HCT116 (cell line): ENCODE results near the gene SLC5A3. TPM values are rescaled to one million over a fixed set of nuclear protein-coding genes. Genes with fewer than 3 reads are reported as not detected.

Experiments
- ATAC-seq: fragments of 200-7000 bp; cut with Tn5 transposase; 2 replicates; pipeline ENCODE4 v1.9.1; 2020; ENCODE audit warnings: mild to moderate bottlenecking, moderate library complexity
- BruUV-seq: library from RNA; stranded (reverse); fragments of 400-500 nt; replicated peaks from 2 replicates; lab custom pipeline; 2021; lab: Mats Ljungman, UMichigan
- CTCF ChIA-PET: fragments of 300-600 bp; sonication (Branson Sonifier 250); formaldehyde crosslinking; loops from one replicate; lab custom pipeline; 2021; ENCODE audit warnings: antibody characterized with exemption; lab: Charles Lee
- POLR2A ChIA-PET: fragments of 300-600, 350-600 bp; sonication (Branson Sonifier 250); formaldehyde crosslinking; loops from one replicate; lab custom pipeline; 2021; ENCODE audit warnings: antibody characterized with exemption; lab: Charles Lee
- RAD21 ChIA-PET, 2 experiments: fragments of 300-600 bp; sonication (Branson Sonifier 250); formaldehyde crosslinking; loops; one replicate each; lab custom pipeline; 2023; ENCODE audit warnings: low total read pairs in 2 of 2; ENCODE audit not compliant: uncharacterized antibody in 2 of 2, unreplicated experiment in 2 of 2, low non-redundant PET in 1 of 2; lab: Charles Lee
- DNase-seq: peaks from one replicate; pipeline ENCODE4 v3.0.0-alpha.2; 2010; ENCODE audit warnings: low read depth, low spot score
- H2AFZ ChIP-seq: fragments of 200-600 bp; shearing (Covaris generic), sonication (generic); 2 replicates; pipeline ENCODE4 v1.6.1; 2017; ENCODE audit warnings: low read depth, mixed run types, mixed read lengths, antibody characterized with exemption, low read length; ENCODE audit not compliant: poor library complexity, severe bottlenecking
- H3K27ac ChIP-seq: 2 replicates; pipeline ENCODE4 v1.5.1; 2012; ENCODE audit warnings: low read depth, low read length
- H3K27me3 ChIP-seq: fragments of 200-600 bp; sonication (generic); 2 replicates; pipeline ENCODE4 v1.6.1; 2016; ENCODE audit warnings: mixed run types, low read length, mixed read lengths; ENCODE audit not compliant: insufficient read depth
- H3K36me3 ChIP-seq, 2 experiments: fragments of 200-500 bp in 1 of 2; fragments of 200-600 bp in 1 of 2; sonication (Bioruptor generic) in 1 of 2; sonication (generic) in 1 of 2; 2 replicates each; pipeline versions ENCODE4 v1.5.1 to v1.6.1; 2014 to 2016; ENCODE audit warnings: low read length in 2 of 2, inconsistent platforms in 1 of 2, mixed read lengths in 1 of 2, mixed run types in 1 of 2; ENCODE audit not compliant: insufficient read depth in 2 of 2, control insufficient read depth in 1 of 2
- H3K4me1 ChIP-seq, 2 experiments: fragments of 200-600 bp in 1 of 2; sonication (generic) in 1 of 2; 2 replicates each; pipeline versions ENCODE4 v1.5.1 to v1.6.1; 2012 to 2017; ENCODE audit warnings: low read length in 2 of 2, inconsistent platforms in 1 of 2, mild to moderate bottlenecking in 1 of 2, mixed read lengths in 1 of 2, mixed run types in 1 of 2, moderate library complexity in 1 of 2; ENCODE audit not compliant: insufficient read depth in 2 of 2, control insufficient read depth in 1 of 2
- H3K4me2 ChIP-seq: fragments of 200-600 bp; sonication (generic); 2 replicates; pipeline ENCODE4 v1.6.1; 2017; ENCODE audit warnings: mixed run types, low read length, mixed read lengths
- H3K4me3 ChIP-seq, 2 experiments: fragments of 200-600 bp in 1 of 2; sonication (generic) in 1 of 2; replicated peaks in 1 of 2; 2 replicates each; pipeline ENCODE4 v1.5.1; 2011 to 2016; ENCODE audit warnings: low read length in 2 of 2, control low read depth in 1 of 2, low read depth in 1 of 2, mild to moderate bottlenecking in 1 of 2, mixed read lengths in 1 of 2, mixed run types in 1 of 2
- H3K79me2 ChIP-seq: fragments of 200-600 bp; sonication (generic); 2 replicates; pipeline ENCODE4 v1.6.1; 2017; ENCODE audit warnings: mild to moderate bottlenecking, mixed run types, low read length, moderate library complexity, mixed read lengths; ENCODE audit not compliant: insufficient read depth
- H3K9ac ChIP-seq: fragments of 200-600 bp; sonication (generic); 2 replicates; pipeline ENCODE4 v1.6.1; 2016; ENCODE audit warnings: low read length, mixed read lengths
- H3K9me2 ChIP-seq: fragments of 200-600 bp; sonication (generic), shearing (Covaris generic); 2 replicates; pipeline ENCODE4 v1.6.1; 2017; ENCODE audit warnings: mixed run types, mild to moderate bottlenecking, moderate library complexity; ENCODE audit not compliant: insufficient read depth
- H3K9me3 ChIP-seq, 2 experiments: fragments of 200-500 bp in 1 of 2; fragments of 200-600 bp in 1 of 2; sonication (Bioruptor generic) in 1 of 2; sonication (generic) in 1 of 2; 2 replicates each; pipeline ENCODE4 v1.6.1; 2014 to 2017; ENCODE audit warnings: low read length in 2 of 2, mixed read lengths in 2 of 2, inconsistent platforms in 1 of 2, low read depth in 1 of 2, mild to moderate bottlenecking in 1 of 2, mixed run types in 1 of 2, moderate library complexity in 1 of 2; ENCODE audit not compliant: control insufficient read depth in 1 of 2, insufficient read depth in 1 of 2
- H4K20me1 ChIP-seq: fragments of 200-600 bp; sonication (generic), shearing (Covaris generic); 2 replicates; pipeline ENCODE4 v1.6.1; 2017; ENCODE audit warnings: mixed run types, mild to moderate bottlenecking, moderate library complexity; ENCODE audit not compliant: insufficient read depth
- ELF1 ChIP-seq: IDR thresholded peaks from 2 replicates; pipeline ENCODE4 v1.6.1; 2012; ENCODE audit warnings: low read depth, borderline replicate concordance
- EZH2phosphoT487 ChIP-seq: fragments of 200-600 bp; IDR thresholded peaks from 2 replicates; pipeline ENCODE4 v1.6.1; 2018; ENCODE audit warnings: antibody characterized with exemption, borderline replicate concordance
- POLR2A ChIP-seq: IDR thresholded peaks from 2 replicates; pipeline ENCODE4 v1.7.0; 2011; ENCODE audit warnings: borderline replicate concordance; ENCODE audit not compliant: insufficient read depth, insufficient read length; ENCODE audit errors: extremely low read depth
- SIN3A ChIP-seq: IDR thresholded peaks from 2 replicates; pipeline ENCODE4 v1.6.1; 2012; ENCODE audit warnings: low read depth
- SP1 ChIP-seq: IDR thresholded peaks from 2 replicates; pipeline ENCODE4 v1.6.1; 2012; ENCODE audit warnings: low read depth
- SRF ChIP-seq: IDR thresholded peaks from 2 replicates; pipeline ENCODE4 v1.6.1; 2012; ENCODE audit warnings: low read depth
- TCF7L2 ChIP-seq: IDR thresholded peaks from 2 replicates; pipeline ENCODE4 v1.7.0; 2011; ENCODE audit warnings: borderline replicate concordance, inconsistent platforms; ENCODE audit not compliant: insufficient read depth, insufficient read length; ENCODE audit errors: extremely low read depth
- YY1 ChIP-seq: IDR thresholded peaks from 2 replicates; pipeline ENCODE4 v1.6.1; 2011; ENCODE audit warnings: low read length, low read depth, moderate library complexity, mild to moderate bottlenecking; ENCODE audit not compliant: insufficient replicate concordance; ENCODE audit errors: extremely low read depth
- ZFX ChIP-seq: fragments of 450-650 bp; IDR thresholded peaks from 2 replicates; pipeline ENCODE4 v1.6.1; 2017
- ZNF274 ChIP-seq: fragments of 200-500 bp; sonication (Bioruptor generic); IDR thresholded peaks from 2 replicates; pipeline ENCODE4 v1.6.1; 2014; ENCODE audit warnings: mild to moderate bottlenecking, low read depth, low read length, inconsistent platforms
- intact Hi-C: fragments of 100-400 bp; cut with micrococcal nuclease; formaldehyde crosslinking; loops from 2 replicates; pipeline ENCODE4 v1.10.0; 2022
- total RNA-seq: library from RNA; stranded (reverse); gene quantifications from one replicate; pipeline ENCODE4 v1.2.1, GENCODE V29; 2021; ENCODE audit not compliant: unreplicated experiment
- TF ChIP-seq, protein P1 (sequence below): IDR thresholded peaks from 2 replicates; pipeline ENCODE4 v1.6.1; 2011; ENCODE audit warnings: mild to moderate bottlenecking, low read length, moderate library complexity; ENCODE audit not compliant: insufficient replicate concordance; ENCODE audit errors: extremely low read depth
- TF ChIP-seq, protein P2 (sequence below), 3 experiments: fragments of 200-600 bp in 1 of 3; sonication (generic) in 1 of 3; IDR thresholded peaks in 2 of 3; conservative IDR thresholded peaks in 1 of 3; 2 replicates each; pipeline ENCODE4 v1.5.1; 2012 to 2017; ENCODE audit warnings: low read depth in 2 of 3, low read length in 2 of 3, antibody characterized with exemption in 1 of 3, borderline replicate concordance in 1 of 3, control low read depth in 1 of 3, mild to moderate bottlenecking in 1 of 3, mixed read lengths in 1 of 3, mixed run types in 1 of 3, moderate library complexity in 1 of 3; ENCODE audit not compliant: insufficient read depth in 1 of 3
- TF ChIP-seq, protein P3 (sequence below): IDR thresholded peaks from 2 replicates; pipeline ENCODE4 v1.6.1; 2012

The SLC5A3 gene
- total RNA-seq, 1 experiment from 2014 or later = 11.8 TPM

DNA sequence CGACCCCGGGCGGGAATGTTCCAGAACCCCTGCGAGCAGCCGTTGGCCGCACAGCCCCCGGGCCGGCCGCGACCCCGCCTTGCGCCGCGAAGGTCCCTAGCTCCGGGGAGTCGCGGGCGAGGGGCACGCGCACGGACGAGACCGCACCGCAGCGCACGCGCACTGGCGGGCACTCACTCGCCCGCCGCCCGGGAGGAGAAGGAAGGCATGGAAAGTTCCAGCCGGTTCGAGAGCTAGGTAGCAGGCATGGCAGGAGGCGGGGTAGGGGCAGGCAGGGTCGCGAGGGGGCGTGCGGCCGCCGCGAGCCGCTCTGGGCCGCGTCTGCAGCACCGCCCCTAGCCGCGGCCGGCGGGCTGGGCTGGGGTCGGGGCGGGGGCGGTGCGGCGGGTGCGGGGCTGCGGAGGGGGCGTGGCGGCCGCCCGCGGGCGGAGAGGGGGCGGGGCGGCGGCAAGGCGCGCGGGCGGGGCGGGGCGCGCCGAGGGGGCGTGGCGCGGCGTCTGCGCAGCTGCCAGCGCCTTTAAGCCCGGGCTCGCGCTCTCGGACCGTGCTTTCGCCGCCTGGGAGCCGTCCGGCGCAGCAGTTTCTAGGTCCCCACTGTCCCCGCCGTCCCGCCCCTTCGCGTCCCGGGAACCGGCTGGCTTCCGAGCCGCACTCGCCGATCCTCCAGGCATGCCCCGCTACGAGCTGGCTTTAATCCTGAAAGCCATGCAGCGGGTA, at the start of gene SLC5A3, which contains the start of gene MRPS6 (continued):
- TF ChIP-seq, protein P1, sequence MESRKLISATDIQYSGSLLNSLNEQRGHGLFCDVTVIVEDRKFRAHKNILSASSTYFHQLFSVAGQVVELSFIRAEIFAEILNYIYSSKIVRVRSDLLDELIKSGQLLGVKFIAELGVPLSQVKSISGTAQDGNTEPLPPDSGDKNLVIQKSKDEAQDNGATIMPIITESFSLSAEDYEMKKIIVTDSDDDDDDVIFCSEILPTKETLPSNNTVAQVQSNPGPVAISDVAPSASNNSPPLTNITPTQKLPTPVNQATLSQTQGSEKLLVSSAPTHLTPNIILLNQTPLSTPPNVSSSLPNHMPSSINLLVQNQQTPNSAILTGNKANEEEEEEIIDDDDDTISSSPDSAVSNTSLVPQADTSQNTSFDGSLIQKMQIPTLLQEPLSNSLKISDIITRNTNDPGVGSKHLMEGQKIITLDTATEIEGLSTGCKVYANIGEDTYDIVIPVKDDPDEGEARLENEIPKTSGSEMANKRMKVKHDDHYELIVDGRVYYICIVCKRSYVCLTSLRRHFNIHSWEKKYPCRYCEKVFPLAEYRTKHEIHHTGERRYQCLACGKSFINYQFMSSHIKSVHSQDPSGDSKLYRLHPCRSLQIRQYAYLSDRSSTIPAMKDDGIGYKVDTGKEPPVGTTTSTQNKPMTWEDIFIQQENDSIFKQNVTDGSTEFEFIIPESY = no peak
- no peak for TF ChIP-seq EZH2phosphoT487

DNA sequence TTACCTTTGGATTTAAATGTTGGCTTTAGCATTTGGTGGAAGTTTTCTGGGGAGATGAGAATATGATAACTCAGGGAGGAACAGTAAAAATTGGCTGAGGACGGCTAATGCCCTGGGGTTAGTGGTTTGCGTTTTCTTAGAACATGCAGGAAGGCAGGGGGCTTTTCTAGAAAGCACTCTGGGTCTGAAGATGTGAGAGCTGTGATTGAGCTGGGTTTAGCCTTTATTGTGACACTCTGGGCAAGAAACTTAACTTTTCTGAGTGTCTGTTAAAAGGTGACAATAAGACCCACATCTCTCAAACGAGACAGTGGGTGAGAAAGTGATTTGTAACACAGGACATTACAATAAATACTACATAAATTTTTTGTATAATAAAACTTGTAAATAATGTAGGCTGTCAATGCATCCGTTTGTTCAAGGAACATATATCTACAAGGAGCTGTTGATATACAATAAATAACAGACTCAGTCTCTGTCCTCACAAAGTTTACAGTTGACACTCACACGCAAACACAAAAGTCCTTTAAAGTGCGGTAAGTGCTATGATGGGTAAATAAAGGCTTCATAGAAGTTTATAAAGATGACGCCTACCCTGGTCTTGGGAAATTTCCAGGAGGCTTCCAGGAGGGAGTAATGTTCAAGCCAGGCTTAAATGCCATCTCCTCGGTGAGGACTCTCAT, 49.5 kb upstream of the SLC5A3 start:
- CTCF ChIA-PET = no interaction called here
- Histone ChIP-seq H2AFZ (no peak overlapping the region), H3K36me3 (no peaks in the 10 kb centered on the region), H3K4me1 (peaks cover 11 to 15% of the 10 kb centered on the region in 2 experiments), H3K9me3 (peaks cover 0 to 7% of the 10 kb centered on the region in 2 experiments; a peak in 1 of 4 replicates), H3K9me2 (no peaks in the 10 kb centered on the region), H3K4me2 (no peak overlapping the region), H3K9ac (no peak overlapping the region), H3K27me3 (no peaks in the 10 kb centered on the region), H3K27ac (no peak overlapping the region), H4K20me1 (no peaks in the 10 kb centered on the region), H3K4me3 (no peak overlapping the region), H3K79me2 (no peaks in the 10 kb centered on the region)
- no peak for ATAC-seq
- no peak for DNase-seq
- no TSS peak for BruUV-seq
- intact Hi-C loops = no loop called here
- TF ChIP-seq TCF7L2 (no peak), SRF (no peak), ZFX (no peak), ZNF274 (no peak), SIN3A (no peak), SP1 (no peak), POLR2A (no peak), ELF1 (no peak), YY1 (no peak)
- TF ChIP-seq, protein P2, sequence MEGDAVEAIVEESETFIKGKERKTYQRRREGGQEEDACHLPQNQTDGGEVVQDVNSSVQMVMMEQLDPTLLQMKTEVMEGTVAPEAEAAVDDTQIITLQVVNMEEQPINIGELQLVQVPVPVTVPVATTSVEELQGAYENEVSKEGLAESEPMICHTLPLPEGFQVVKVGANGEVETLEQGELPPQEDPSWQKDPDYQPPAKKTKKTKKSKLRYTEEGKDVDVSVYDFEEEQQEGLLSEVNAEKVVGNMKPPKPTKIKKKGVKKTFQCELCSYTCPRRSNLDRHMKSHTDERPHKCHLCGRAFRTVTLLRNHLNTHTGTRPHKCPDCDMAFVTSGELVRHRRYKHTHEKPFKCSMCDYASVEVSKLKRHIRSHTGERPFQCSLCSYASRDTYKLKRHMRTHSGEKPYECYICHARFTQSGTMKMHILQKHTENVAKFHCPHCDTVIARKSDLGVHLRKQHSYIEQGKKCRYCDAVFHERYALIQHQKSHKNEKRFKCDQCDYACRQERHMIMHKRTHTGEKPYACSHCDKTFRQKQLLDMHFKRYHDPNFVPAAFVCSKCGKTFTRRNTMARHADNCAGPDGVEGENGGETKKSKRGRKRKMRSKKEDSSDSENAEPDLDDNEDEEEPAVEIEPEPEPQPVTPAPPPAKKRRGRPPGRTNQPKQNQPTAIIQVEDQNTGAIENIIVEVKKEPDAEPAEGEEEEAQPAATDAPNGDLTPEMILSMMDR (IDR thresholded peaks at IDR 0.05 in 2 of 3, conservative IDR thresholded peaks at IDR 0.05 in 1 of 3; ENCODE audit: borderline replicate concordance in 1 of 3, insufficient read depth in 1 of 3, low read depth in 2 of 3, low read length in 2 of 3) = no peak
- TF ChIP-seq, protein P3, sequence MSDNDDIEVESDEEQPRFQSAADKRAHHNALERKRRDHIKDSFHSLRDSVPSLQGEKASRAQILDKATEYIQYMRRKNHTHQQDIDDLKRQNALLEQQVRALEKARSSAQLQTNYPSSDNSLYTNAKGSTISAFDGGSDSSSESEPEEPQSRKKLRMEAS = no peak
- POLR2A ChIA-PET = no interaction called here
- RAD21 ChIA-PET = no interaction called here
